Thymus (tissue), 11 donors: ENCODE data around the gene CPNE6. TPM values are rescaled to one million over a fixed set of nuclear protein-coding genes. Genes with fewer than 3 reads are reported as not detected.
A peak's percentile ranks its signal among the peaks of the same experiment; 100 is the strongest.

Source experiments
- DNase-seq, 9 donors: peaks; one replicate each; pipeline ENCODE4 v3.0.0-alpha.2; 2013; ENCODE audit warnings: low spot score in 9 of 9, low read depth in 6 of 9, missing footprints in 1 of 9
- H3K27ac ChIP-seq, 2 donors: one replicate each; pipeline ENCODE4 v1.5.1; 2013; ENCODE audit warnings: control low read depth in 1 of 2, low read depth in 1 of 2, low read length in 1 of 2, mild to moderate bottlenecking in 1 of 2, moderate library complexity in 1 of 2
- H3K27me3 ChIP-seq, 2 donors: one replicate each; pipeline ENCODE4 v1.5.1; 2013; ENCODE audit warnings: low read length in 1 of 2; ENCODE audit not compliant: control insufficient read depth in 2 of 2, insufficient read depth in 1 of 2
- H3K36me3 ChIP-seq, 2 donors: one replicate each; pipeline ENCODE4 v1.5.1; 2013; ENCODE audit warnings: low read length in 1 of 2, mild to moderate bottlenecking in 1 of 2, moderate library complexity in 1 of 2; ENCODE audit not compliant: control insufficient read depth in 2 of 2, insufficient read depth in 2 of 2
- H3K4me1 ChIP-seq, 2 donors: one replicate each; pipeline ENCODE4 v1.5.1; 2013; ENCODE audit warnings: low read length in 2 of 2; ENCODE audit not compliant: control insufficient read depth in 2 of 2, insufficient read depth in 2 of 2
- H3K4me3 ChIP-seq, 2 donors: one replicate each; pipeline ENCODE4 v1.5.1; 2013; ENCODE audit warnings: low read length in 2 of 2, control low read depth in 1 of 2, mild to moderate bottlenecking in 1 of 2
- H3K9me3 ChIP-seq, 2 donors: one replicate each; pipeline ENCODE4 v1.5.1; 2013; ENCODE audit warnings: low read length in 1 of 2, mild to moderate bottlenecking in 1 of 2; ENCODE audit not compliant: control insufficient read depth in 2 of 2, insufficient read depth in 1 of 2
- WGBS: extraction: QIAGEN DNeasy Blood & Tissue Kit; methylation state at CpG from one replicate; pipeline ENCODE4 v1.1.7; 2013; 5-methylcytosine and 5-hydroxymethylcytosine counted together
- polyA plus RNA-seq: library from polyadenylated mRNA; stranded (reverse); fragments of 200-250 nt; gene quantifications from one replicate; pipeline ENCODE4 v1.2.3, GENCODE V29; 2013
- total RNA-seq: library from RNA; stranded (reverse); fragments of 120-200 nt; gene quantifications from one replicate; pipeline ENCODE4 v1.2.4, GENCODE V29; 2013
- donor health status: healthy.

The CPNE6 gene
- total and polyA plus RNA-seq, 2 donors, result 0.05 to 0.34 TPM

DNA sequence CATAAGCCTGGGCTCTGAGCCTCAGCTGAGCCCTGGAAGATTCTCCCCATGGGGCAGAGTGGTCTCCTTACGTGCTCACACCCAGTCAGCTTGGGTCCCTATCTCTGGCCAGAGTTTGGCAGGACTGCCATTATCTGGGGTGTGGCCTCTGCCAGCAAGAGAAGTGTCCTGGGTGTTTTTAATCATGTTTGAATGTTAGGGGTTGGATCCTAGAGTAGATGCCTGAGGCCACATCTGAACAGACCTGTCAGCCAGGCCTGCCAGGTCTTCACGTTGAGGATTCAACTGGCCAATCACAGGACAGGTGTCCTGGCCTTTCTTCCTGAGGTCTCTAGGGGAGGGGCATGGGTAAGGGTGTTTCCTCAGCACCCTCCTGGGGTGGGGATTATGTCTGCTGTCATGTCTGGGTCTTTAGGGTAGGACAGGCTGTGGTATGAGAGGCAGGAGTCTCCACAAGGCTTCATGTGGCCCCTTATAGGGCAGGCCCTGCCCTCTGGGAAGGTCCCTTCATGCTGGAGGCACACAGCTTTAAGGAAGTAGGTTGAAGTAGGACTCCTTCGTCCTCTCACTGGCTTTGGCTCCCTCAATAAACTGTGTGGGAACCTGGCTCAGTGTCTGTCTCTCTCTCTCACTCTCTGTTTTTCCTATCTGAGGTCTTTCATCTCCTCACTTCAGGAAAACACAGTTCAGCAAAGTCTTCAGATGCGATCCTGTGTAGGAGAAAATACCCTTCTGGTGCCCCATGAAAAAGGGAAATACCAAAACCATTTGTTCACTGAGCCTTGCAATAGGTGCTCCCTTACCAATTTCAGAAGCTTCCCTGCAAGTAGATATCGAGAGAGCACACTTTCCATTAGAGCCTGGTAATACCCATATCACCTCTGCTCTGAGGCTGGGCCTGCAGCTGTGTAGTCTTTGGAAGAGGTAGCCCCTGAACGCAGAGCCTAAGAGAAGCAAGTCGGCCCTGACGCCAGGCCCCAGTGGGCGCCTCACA lies 52.4 kb downstream of the CPNE6 start:
- Histone ChIP-seq H3K27ac (peak overlapping the region in 1 of 2 donors; percentile 56), H3K27me3 (no peaks in the 10 kb centered on the region), H3K4me1 (peaks cover 5 to 31% of the 10 kb centered on the region in 2 donors), H3K4me3 (no peak overlapping the region), H3K9me3 (no peaks in the 10 kb centered on the region), H3K36me3 (peaks cover 50% of the 10 kb centered on the region in 2 donors)
- 95% methylated on average over 9 of the region's 9 CpGs for WGBS
- no peak for DNase-seq

DNA sequence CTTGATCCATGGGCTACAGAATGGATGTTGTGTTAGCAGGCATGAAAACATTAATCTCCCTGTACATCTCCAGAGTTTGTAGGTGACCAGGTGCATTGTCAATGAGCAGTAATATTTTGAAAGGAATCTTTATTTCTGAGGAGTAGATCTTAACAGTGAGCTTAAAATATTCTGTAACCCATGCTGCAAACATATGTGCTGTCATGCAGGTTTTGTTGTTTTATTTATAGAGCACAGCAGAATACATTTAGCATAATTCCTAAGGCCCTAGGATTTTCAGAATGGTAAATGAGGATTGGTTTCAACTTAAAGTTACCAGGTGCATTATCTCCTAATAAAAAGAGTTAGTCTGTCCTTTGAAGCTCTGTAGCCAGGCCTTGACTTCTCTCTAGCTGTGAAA lies 55.6 kb downstream of the CPNE6 start:
- H3K27me3 ChIP-seq, result no peaks in the 10 kb centered on the region
- peaks cover 21% of the 10 kb centered on the region in 2 donors for H3K36me3 ChIP-seq
- no peak overlapping the region for H3K4me3 ChIP-seq
- peaks cover 6 to 35% of the 10 kb centered on the region in 2 donors for H3K4me1 ChIP-seq
- H3K9me3 ChIP-seq, result no peaks in the 10 kb centered on the region
- DNase-seq, result no peak
- H3K27ac ChIP-seq, result no peak overlapping the region

DNA sequence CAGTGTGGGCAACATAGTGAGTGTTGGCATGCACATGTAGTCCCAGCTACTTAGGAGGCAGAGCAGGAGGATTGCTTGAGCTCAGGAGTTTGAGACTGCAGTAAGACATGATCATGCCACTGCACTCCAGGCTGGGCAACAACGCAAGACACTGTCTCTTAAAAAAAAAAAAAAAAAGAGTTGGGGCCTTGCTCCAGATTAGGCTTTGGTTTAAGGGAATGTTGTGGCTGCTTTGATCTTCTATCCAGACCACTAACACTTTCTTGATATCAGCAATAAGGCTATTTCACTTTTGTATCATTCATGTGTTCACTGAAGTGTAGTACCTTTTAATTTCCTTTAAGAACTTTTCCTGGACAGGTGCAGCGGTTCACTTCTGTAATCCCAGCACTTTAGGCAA lies 56.3 kb downstream of the CPNE6 start:
- peaks cover 16 to 17% of the 10 kb centered on the region in 2 donors for H3K36me3 ChIP-seq
- H3K4me1 ChIP-seq, result peaks cover 12 to 35% of the 10 kb centered on the region in 2 donors
- no peak overlapping the region for H3K27ac ChIP-seq
- DNase-seq, result no peak
- no peak overlapping the region for H3K4me3 ChIP-seq
- H3K9me3 ChIP-seq, result no peaks in the 10 kb centered on the region
- no peaks in the 10 kb centered on the region for H3K27me3 ChIP-seq
- 99% methylated on average over 2 of the region's 2 CpGs for WGBS

Other genes starting within 250 kb of the CPNE6 start
- gene DHRS4, start 117.8 kb upstream of the CPNE6 start, total RNA-seq, result 23.6 TPM
- gene DHRS4, start 117.8 kb upstream of the CPNE6 start, polyA plus RNA-seq, result 28.3 TPM
- gene DHRS4L2, start 82.6 kb upstream of the CPNE6 start, total RNA-seq, result 22.4 TPM
- gene DHRS4L2, start 82.6 kb upstream of the CPNE6 start, polyA plus RNA-seq, result 39.6 TPM
- gene CARMIL3, start 19.6 kb upstream of the CPNE6 start, total RNA-seq, result 0.52 TPM
- 0.89 TPM for gene CARMIL3, start 19.6 kb upstream of the CPNE6 start, polyA plus RNA-seq
- gene PCK2, start 22.7 kb downstream of the CPNE6 start, total RNA-seq, result 6.7 TPM
- 11.6 TPM for gene PCK2, start 22.7 kb downstream of the CPNE6 start, polyA plus RNA-seq
- gene DCAF11, start 43.2 kb downstream of the CPNE6 start, total RNA-seq, result 66.7 TPM
- gene DCAF11, start 43.2 kb downstream of the CPNE6 start, polyA plus RNA-seq, result 36.6 TPM
- 3.4 TPM for gene NRL, start 43.4 kb downstream of the CPNE6 start, total RNA-seq
- 4.7 TPM for gene NRL, start 43.4 kb downstream of the CPNE6 start, polyA plus RNA-seq
- gene FITM1, start 59.1 kb downstream of the CPNE6 start, total RNA-seq, result 0.80 TPM
- 3.5 TPM for gene FITM1, start 59.1 kb downstream of the CPNE6 start, polyA plus RNA-seq
- 280 TPM for gene PSME1, start 64.6 kb downstream of the CPNE6 start, total RNA-seq
- gene PSME1, start 64.6 kb downstream of the CPNE6 start, polyA plus RNA-seq, result 255 TPM
- 26.8 TPM for gene EMC9, start 70.0 kb downstream of the CPNE6 start, total RNA-seq
- gene EMC9, start 70.0 kb downstream of the CPNE6 start, polyA plus RNA-seq, result 40.8 TPM
- 387 TPM for gene PSME2, start 75.0 kb downstream of the CPNE6 start, total RNA-seq
- gene PSME2, start 75.0 kb downstream of the CPNE6 start, polyA plus RNA-seq, result 420 TPM
- 44.9 TPM for gene RNF31, start 75.9 kb downstream of the CPNE6 start, total RNA-seq
- 105 TPM for gene RNF31, start 75.9 kb downstream of the CPNE6 start, polyA plus RNA-seq
- 117 TPM for gene IRF9, start 89.7 kb downstream of the CPNE6 start, total RNA-seq
- 167 TPM for gene IRF9, start 89.7 kb downstream of the CPNE6 start, polyA plus RNA-seq
- gene REC8, start 100.5 kb downstream of the CPNE6 start, total RNA-seq, result 17.7 TPM
- gene REC8, start 100.5 kb downstream of the CPNE6 start, polyA plus RNA-seq, result 47.8 TPM
- gene IPO4, start 117.3 kb downstream of the CPNE6 start, total RNA-seq, result 19.3 TPM
- 12.1 TPM for gene IPO4, start 117.3 kb downstream of the CPNE6 start, polyA plus RNA-seq
- 18.2 TPM for gene TM9SF1, start 123.9 kb downstream of the CPNE6 start, total RNA-seq
- 12.5 TPM for gene TM9SF1, start 123.9 kb downstream of the CPNE6 start, polyA plus RNA-seq
- gene TSSK4, start 134.1 kb downstream of the CPNE6 start, total RNA-seq, result not detected
- gene TSSK4, start 134.1 kb downstream of the CPNE6 start, polyA plus RNA-seq, result 0.02 TPM
- gene CHMP4A, start 141.9 kb downstream of the CPNE6 start, total RNA-seq, result 76.9 TPM
- 151 TPM for gene CHMP4A, start 141.9 kb downstream of the CPNE6 start, polyA plus RNA-seq
- 47.9 TPM for gene MDP1, start 144.5 kb downstream of the CPNE6 start, total RNA-seq
- gene MDP1, start 144.5 kb downstream of the CPNE6 start, polyA plus RNA-seq, result 48.8 TPM
- gene NEDD8, start 160.8 kb downstream of the CPNE6 start, total RNA-seq, result 259 TPM
- 214 TPM for gene NEDD8, start 160.8 kb downstream of the CPNE6 start, polyA plus RNA-seq
- 67.0 TPM for gene GMPR2, start 161.4 kb downstream of the CPNE6 start, total RNA-seq
- gene GMPR2, start 161.4 kb downstream of the CPNE6 start, polyA plus RNA-seq, result 53.6 TPM
- 68.8 TPM for gene TINF2, start 171.1 kb downstream of the CPNE6 start, total RNA-seq
- gene TINF2, start 171.1 kb downstream of the CPNE6 start, polyA plus RNA-seq, result 81.6 TPM
- gene TGM1, start 191.6 kb downstream of the CPNE6 start, total RNA-seq, result 1.5 TPM
- gene TGM1, start 191.6 kb downstream of the CPNE6 start, polyA plus RNA-seq, result 41.0 TPM
- 14.8 TPM for gene RABGGTA, start 200.0 kb downstream of the CPNE6 start, total RNA-seq
- gene RABGGTA, start 200.0 kb downstream of the CPNE6 start, polyA plus RNA-seq, result 40.4 TPM
- 10.2 TPM for gene DHRS1, start 228.2 kb downstream of the CPNE6 start, total RNA-seq
- 59.6 TPM for gene DHRS1, start 228.2 kb downstream of the CPNE6 start, polyA plus RNA-seq
- 14.9 TPM for gene NOP9, start 228.3 kb downstream of the CPNE6 start, total RNA-seq
- 7.9 TPM for gene NOP9, start 228.3 kb downstream of the CPNE6 start, polyA plus RNA-seq
- gene CIDEB, start 236.4 kb downstream of the CPNE6 start, total RNA-seq, result 8.1 TPM
- gene CIDEB, start 236.4 kb downstream of the CPNE6 start, polyA plus RNA-seq, result 13.4 TPM
- 5.5 TPM for gene LTB4R2, start 238.6 kb downstream of the CPNE6 start, total RNA-seq
- 6.5 TPM for gene LTB4R2, start 238.6 kb downstream of the CPNE6 start, polyA plus RNA-seq
- gene LTB4R, start 239.9 kb downstream of the CPNE6 start, total RNA-seq, result 4.4 TPM
- 73.3 TPM for gene LTB4R, start 239.9 kb downstream of the CPNE6 start, polyA plus RNA-seq